ENCODE results near the gene TEDDM1. TPM values are rescaled to one million over a fixed set of nuclear protein-coding genes. Genes with fewer than 3 reads are reported as not detected.

TEDDM1 gene
- not detected in 2 replicates for total RNA-seq

GRCh38 chr1:182400567-182400966 is at the start of gene TEDDM1:
Gene TEDDM1 (minus strand): TSS chr1:182400667. CDS start chr1:182400485, 182 bp downstream.

GRCh38 chr1:182450087-182450486 is 49.6 kb upstream of the TEDDM1 start, which contains the start of gene RGSL1:
Gene RGSL1 (plus strand): TSS chr1:182450146. CDS start chr1:182450166, 20 bp downstream.

GRCh38 chr1:182391362-182392049 is 9.0 kb downstream of the TEDDM1 start, which contains the start of gene GLUL:
Gene GLUL (minus strand): TSS chr1:182391790. CDS start chr1:182388737, 3,053 bp downstream.

Other genes with a start within 250 kb of the TEDDM1 start
- 129 and 136 TPM in 2 replicates for gene GLUL, start 8.9 kb downstream of the TEDDM1 start, total RNA-seq
- gene RGSL1, start 49.5 kb upstream of the TEDDM1 start, total RNA-seq, result not detected in 2 replicates
- 9.9 and 12.2 TPM in 2 replicates for gene RNASEL, start 188.6 kb upstream of the TEDDM1 start, total RNA-seq
- gene RGS16, start 203.7 kb upstream of the TEDDM1 start, total RNA-seq, result 0.16 and 0.18 TPM in 2 replicates